GM12875 (cell line): ENCODE data around the gene PDHB.

Experiments
- H3K4me3 ChIP-seq: one replicate; pipeline ENCODE4 v1.5.1; 2011; ENCODE audit warnings: low read depth, low read length, control low read depth
- CTCF ChIP-seq: IDR thresholded peaks from 2 replicates; pipeline ENCODE4 v1.5.1; 2011; ENCODE audit warnings: low read depth, mild to moderate bottlenecking, control low read depth, inconsistent platforms, low read length, moderate library complexity, borderline replicate concordance; ENCODE audit not compliant: insufficient read depth

PDHB gene

GRCh38 chr3:58471025-58471887, 37.6 kb upstream of the PDHB start:
- TF ChIP-seq CTCF, result no peak
- H3K4me3 ChIP-seq, result no peak overlapping the region

GRCh38 chr3:58470363-58471024, 36.9 kb upstream of the PDHB start:
- TF ChIP-seq CTCF, result no peak
- H3K4me3 ChIP-seq, result no peak overlapping the region

GRCh38 chr3:58469096-58469495, 35.5 kb upstream of the PDHB start:
- TF ChIP-seq CTCF, result no peak
- no peak overlapping the region for H3K4me3 ChIP-seq

- H3K4me3 ChIP-seq, result no peak overlapping the region
Observed at GRCh38 chr3:58466899-58467563, 33.4 kb upstream of the PDHB start.

GRCh38 chr3:58464866-58465265, 31.2 kb upstream of the PDHB start:
- no peak for TF ChIP-seq CTCF
- no peak overlapping the region for H3K4me3 ChIP-seq

More at GRCh38 chr3:58466899-58467563, 33.4 kb upstream of the PDHB start:
- no peak for TF ChIP-seq CTCF

- TF ChIP-seq CTCF, result no peak
- H3K4me3 ChIP-seq, result no peak overlapping the region
Observed at GRCh38 chr3:58463942-58464271, 30.3 kb upstream of the PDHB start.
